Natural killer cell (primary cell): ENCODE data around the gene CCNA2. TPM values are rescaled to one million over a fixed set of nuclear protein-coding genes. Genes with fewer than 3 reads are reported as not detected.

ENCODE experiments used
- ATAC-seq, 3 donors: fragments of 150-1000 bp in 2 of 3; fragments of 200-7000 bp in 1 of 3; cut with Tn5 transposase; 1 replicate in 1 of 3; 2 replicates in 2 of 3; pipeline ENCODE4 v1.10.0; 2021; ENCODE audit warnings: mild to moderate bottlenecking in 2 of 3, moderate library complexity in 2 of 3
- DNase-seq, 2 donors: peaks; one replicate each; pipeline versions ENCODE4 v3.0.0 to v3.0.0-alpha.2; 2013 to 2021; ENCODE audit warnings: mixed read lengths in 1 of 2
- H3K27ac ChIP-seq: one replicate; pipeline ENCODE4 v1.5.1; 2013; ENCODE audit warnings: mild to moderate bottlenecking, low read length
- H3K27me3 ChIP-seq: one replicate; pipeline ENCODE4 v1.6.1; 2013; ENCODE audit warnings: low read length; ENCODE audit not compliant: control insufficient read depth, insufficient read depth
- H3K36me3 ChIP-seq: one replicate; pipeline ENCODE4 v1.6.1; 2013; ENCODE audit warnings: low read length; ENCODE audit not compliant: control insufficient read depth, insufficient read depth
- H3K4me1 ChIP-seq: one replicate; pipeline ENCODE4 v1.6.1; 2013; ENCODE audit warnings: low read length; ENCODE audit not compliant: control insufficient read depth, insufficient read depth
- H3K4me3 ChIP-seq: one replicate; pipeline ENCODE4 v1.5.1; 2013; ENCODE audit warnings: low read length
- H3K9me3 ChIP-seq: one replicate; pipeline ENCODE4 v1.6.1; 2013; ENCODE audit warnings: low read length; ENCODE audit not compliant: control insufficient read depth, insufficient read depth
- H3K27ac Mint-ChIP-seq, 2 donors: one replicate each; pipeline ENCODE4 v1.8.0; 2022; ENCODE audit warnings: mild to moderate bottlenecking in 2 of 2, mixed read lengths in 2 of 2, moderate library complexity in 1 of 2
- H3K27me3 Mint-ChIP-seq, 2 donors: one replicate each; pipeline ENCODE4 v1.8.0; 2022; ENCODE audit warnings: low read depth in 2 of 2, mixed read lengths in 2 of 2
- H3K36me3 Mint-ChIP-seq: one replicate; pipeline ENCODE4 v1.8.0; 2022; ENCODE audit warnings: mixed read lengths
- H3K4me1 Mint-ChIP-seq, 2 donors: one replicate each; pipeline ENCODE4 v1.8.0; 2022; ENCODE audit warnings: mixed read lengths in 2 of 2
- H3K4me3 Mint-ChIP-seq: one replicate; pipeline ENCODE4 v1.8.0; 2022; ENCODE audit warnings: mild to moderate bottlenecking, moderate library complexity, mixed read lengths
- H3K9me3 Mint-ChIP-seq, 2 donors: one replicate each; pipeline ENCODE4 v1.8.0; 2022; ENCODE audit warnings: mixed read lengths in 2 of 2
- CTCF ChIP-seq: fragments of 200-600 bp; IDR thresholded peaks from one replicate; pipeline ENCODE4 v1.8.0; 2022; ENCODE audit warnings: antibody characterized with exemption
- WGBS: methylation state at CpG from one replicate; pipeline ENCODE4 v1.1.7; 2013; ENCODE audit warnings: missing lambda C conversion rate; ENCODE audit not compliant: insufficient coverage; 5-methylcytosine and 5-hydroxymethylcytosine counted together
- intact Hi-C: fragments of 100-400 bp; cut with micrococcal nuclease; formaldehyde crosslinking; loops from one replicate; pipeline ENCODE4 v1.14.2; 2022
- total RNA-seq, 4 donors: library from RNA; stranded (reverse); fragments of 120-200 nt in 1 of 4; gene quantifications; one replicate each; pipeline versions ENCODE4 v1.2.3 to v1.2.4, GENCODE V29; 2013 to 2022

The CCNA2 gene
- total RNA-seq, 3 donors from 2014 or later (not counting 1 experiment from before 2014, with no cell fraction given), result 0.50 to 1.6 (median 0.99) TPM

GRCh38 chr4:121861426-121861825 is 37.7 kb upstream of the CCNA2 start:
- no peak overlapping the region for H3K4me3 Mint-ChIP-seq
- H3K36me3 ChIP-seq, result peaks cover 9% of the 10 kb centered on the region

GRCh38 chr4:121860121-121860520 is 36.4 kb upstream of the CCNA2 start:
- H3K27me3 ChIP-seq, result no peaks in the 10 kb centered on the region
- no peak overlapping the region for H3K4me3 ChIP-seq
- Mint-ChIP-seq H3K4me1 (no peaks in the 10 kb centered on the region), H3K27ac (no peak overlapping the region), H3K36me3 (no peaks in the 10 kb centered on the region), H3K9me3 (no peaks in the 10 kb centered on the region), H3K4me3 (no peak overlapping the region), H3K27me3 (no peaks in the 10 kb centered on the region)
- H3K4me1 ChIP-seq, result no peaks in the 10 kb centered on the region
- no peak overlapping the region for H3K27ac ChIP-seq
- no peak for TF ChIP-seq CTCF
- H3K9me3 ChIP-seq, result no peaks in the 10 kb centered on the region
- DNase-seq (no peak), ATAC-seq (no peak)
- H3K36me3 ChIP-seq, result peaks cover 9% of the 10 kb centered on the region
- intact Hi-C loops, result no loop called here

More at GRCh38 chr4:121861426-121861825, 37.7 kb upstream of the CCNA2 start:
- Mint-ChIP-seq H3K9me3 (no peaks in the 10 kb centered on the region), H3K27me3 (no peaks in the 10 kb centered on the region), H3K27ac (no peak overlapping the region), H3K4me1 (no peaks in the 10 kb centered on the region), H3K36me3 (no peaks in the 10 kb centered on the region)
- Histone ChIP-seq H3K4me3 (no peak overlapping the region), H3K9me3 (no peaks in the 10 kb centered on the region), H3K27ac (no peak overlapping the region), H3K4me1 (no peaks in the 10 kb centered on the region), H3K27me3 (no peaks in the 10 kb centered on the region)
- no peak for ATAC-seq
- intact Hi-C loops, result no loop called here
- TF ChIP-seq CTCF, result no peak
- 100% methylated on average over 2 of the region's 2 CpGs for WGBS
- DNase-seq, result no peak

GRCh38 chr4:121851354-121851753 is 27.7 kb upstream of the CCNA2 start:
- Mint-ChIP-seq H3K36me3 (peaks cover 11% of the 10 kb centered on the region), H3K9me3 (no peaks in the 10 kb centered on the region), H3K4me1 (no peaks in the 10 kb centered on the region), H3K27me3 (no peaks in the 10 kb centered on the region), H3K4me3 (no peak overlapping the region), H3K27ac (no peak overlapping the region)
- Histone ChIP-seq H3K9me3 (no peaks in the 10 kb centered on the region), H3K4me1 (no peaks in the 10 kb centered on the region), H3K27ac (no peak overlapping the region), H3K36me3 (peaks cover 13% of the 10 kb centered on the region), H3K27me3 (no peaks in the 10 kb centered on the region), H3K4me3 (no peak overlapping the region)
- 86% methylated on average over 1 of the region's 1 CpG for WGBS
- intact Hi-C loops, result no loop called here
- no peak for TF ChIP-seq CTCF
- ATAC-seq (no peak), DNase-seq (no peak)

- no peaks in the 10 kb centered on the region for H3K27me3 Mint-ChIP-seq
- no peaks in the 10 kb centered on the region for H3K4me1 ChIP-seq
- no peaks in the 10 kb centered on the region for H3K4me1 Mint-ChIP-seq
- DNase-seq (no peak), ATAC-seq (no peak)
- peaks cover 29% of the 10 kb centered on the region for H3K36me3 ChIP-seq
- H3K9me3 Mint-ChIP-seq, result no peaks in the 10 kb centered on the region
- no peak overlapping the region for H3K27ac Mint-ChIP-seq
- H3K4me3 Mint-ChIP-seq, result no peak overlapping the region
- H3K36me3 Mint-ChIP-seq, result peaks cover 11% of the 10 kb centered on the region
- 97% methylated on average over 4 of the region's 6 CpGs for WGBS
- intact Hi-C loops, result no loop called here
- H3K27ac ChIP-seq, result no peak overlapping the region
- H3K27me3 ChIP-seq, result no peaks in the 10 kb centered on the region
- no peak for TF ChIP-seq CTCF
- H3K9me3 ChIP-seq, result no peaks in the 10 kb centered on the region
- H3K4me3 ChIP-seq, result no peak overlapping the region
Observed at GRCh38 chr4:121846662-121847061, 23.0 kb upstream of the CCNA2 start.
